SK-N-SH treated with all-trans-retinoic acid at 6 μM for 48 hours (cell line): ENCODE results near the gene GPBP1L1.

Experiments used
- ATAC-seq: fragments of 200-7000 bp; cut with Tn5 transposase; 3 replicates; pipeline ENCODE4 v1.9.1; 2020; ENCODE audit warnings: mild to moderate bottlenecking, moderate library complexity
- ARNTL ChIP-seq: fragments of 450-650 bp; formaldehyde crosslinking; IDR thresholded peaks from 2 replicates; pipeline ENCODE4 v1.5.0; 2020; ENCODE audit warnings: low read depth, mild to moderate bottlenecking, moderate library complexity, borderline replicate concordance
- BACH2 ChIP-seq: fragments of 250-450 bp; sonication (Bioruptor Pico); IDR thresholded peaks from 2 replicates; pipeline ENCODE4 v1.9.0; 2021; ENCODE audit warnings: mild to moderate bottlenecking, borderline replicate concordance
- CSDC2 ChIP-seq: fragments of 250-450 bp; sonication (Bioruptor Pico); IDR thresholded peaks from 2 replicates; pipeline ENCODE4 v1.5.0; 2020; ENCODE audit warnings: mild to moderate bottlenecking, moderate library complexity
- ESRRG ChIP-seq: fragments of 250-450 bp; sonication (Bioruptor Pico); IDR thresholded peaks from 2 replicates; pipeline ENCODE4 v1.6.1; 2021; ENCODE audit warnings: mild to moderate bottlenecking
- GLIS3 ChIP-seq: fragments of 250-450 bp; sonication (Bioruptor Pico); IDR thresholded peaks from 2 replicates; pipeline ENCODE4 v1.5.0; 2020; ENCODE audit warnings: mild to moderate bottlenecking, moderate library complexity
- ISL1 ChIP-seq: fragments of 250-450 bp; sonication (Bioruptor Pico); IDR thresholded peaks from 2 replicates; pipeline ENCODE4 v2.1.2; 2022; ENCODE audit warnings: mild to moderate bottlenecking, moderate library complexity
- OSR1 ChIP-seq: fragments of 250-450 bp; sonication (Bioruptor Pico); IDR thresholded peaks from 2 replicates; pipeline ENCODE4 v1.8.0; 2022; ENCODE audit warnings: moderate library complexity, mild to moderate bottlenecking, inconsistent platforms
- PPARA ChIP-seq: fragments of 250-450 bp; sonication (Bioruptor Pico); IDR thresholded peaks from 2 replicates; pipeline ENCODE4 v1.5.0; 2020; ENCODE audit warnings: mild to moderate bottlenecking, borderline replicate concordance
- SNAI2 ChIP-seq: fragments of 250-450 bp; sonication (Bioruptor Pico); IDR thresholded peaks from 2 replicates; pipeline ENCODE4 v1.5.0; 2020; ENCODE audit warnings: mild to moderate bottlenecking, moderate library complexity
- TCF4 ChIP-seq: fragments of 250-450 bp; sonication (Bioruptor Pico); IDR thresholded peaks from 2 replicates; pipeline ENCODE4 v1.8.0; 2021; ENCODE audit warnings: mild to moderate bottlenecking, moderate library complexity, borderline replicate concordance
- TOX ChIP-seq: fragments of 250-450 bp; sonication (Bioruptor Pico); IDR thresholded peaks from 2 replicates; pipeline ENCODE4 v1.8.0; 2021; ENCODE audit warnings: mild to moderate bottlenecking, moderate library complexity, borderline replicate concordance
- TSHZ2 ChIP-seq: fragments of 250-450 bp; sonication (Bioruptor Pico); IDR thresholded peaks from 2 replicates; pipeline ENCODE4 v1.5.0; 2020; ENCODE audit warnings: mild to moderate bottlenecking, moderate library complexity
- ZC3H10 ChIP-seq: fragments of 250-450 bp; sonication (Bioruptor Pico); IDR thresholded peaks from 2 replicates; pipeline ENCODE4 v1.5.1; 2021; ENCODE audit warnings: mild to moderate bottlenecking, moderate library complexity
- ZFP3 ChIP-seq: fragments of 250-450 bp; sonication (Bioruptor Pico); IDR thresholded peaks from 2 replicates; pipeline ENCODE4 v1.5.0; 2020; ENCODE audit warnings: mild to moderate bottlenecking, moderate library complexity
- ZNF565 ChIP-seq: fragments of 450-650 bp; formaldehyde crosslinking; conservative IDR thresholded peaks from 2 replicates; pipeline ENCODE4 v1.5.0; 2020; ENCODE audit warnings: low read depth, mild to moderate bottlenecking, moderate library complexity
- ZNF70 ChIP-seq: fragments of 450-650 bp; formaldehyde crosslinking; IDR thresholded peaks from 2 replicates; pipeline ENCODE4 v1.5.0; 2020; ENCODE audit warnings: mild to moderate bottlenecking, moderate library complexity
- ZNF8 ChIP-seq: fragments of 450-650 bp; formaldehyde crosslinking; IDR thresholded peaks from 2 replicates; pipeline ENCODE4 v1.5.0; 2020; ENCODE audit warnings: mild to moderate bottlenecking, moderate library complexity
- TF ChIP-seq, protein P1 (sequence below): fragments of 250-450 bp; sonication (Bioruptor Pico); IDR thresholded peaks from 2 replicates; pipeline ENCODE4 v1.5.1; 2020; ENCODE audit warnings: low read depth, mild to moderate bottlenecking, moderate library complexity
- TF ChIP-seq, protein P2 (sequence below): fragments of 250-450 bp; sonication (Bioruptor Pico); IDR thresholded peaks from 2 replicates; pipeline ENCODE4 v1.5.1; 2021; ENCODE audit warnings: mild to moderate bottlenecking, moderate library complexity
- TF ChIP-seq, protein P3 (sequence below): fragments of 250-450 bp; sonication (Bioruptor Pico); IDR thresholded peaks from 2 replicates; pipeline ENCODE4 v1.8.0; 2021; ENCODE audit warnings: low read depth, mild to moderate bottlenecking, moderate library complexity, borderline replicate concordance
- TF ChIP-seq, protein P4 (sequence below): fragments of 250-450 bp; sonication (Bioruptor Pico); IDR thresholded peaks from 2 replicates; pipeline ENCODE4 v1.8.0; 2020; ENCODE audit warnings: mild to moderate bottlenecking, moderate library complexity, borderline replicate concordance

The GPBP1L1 gene

DNA sequence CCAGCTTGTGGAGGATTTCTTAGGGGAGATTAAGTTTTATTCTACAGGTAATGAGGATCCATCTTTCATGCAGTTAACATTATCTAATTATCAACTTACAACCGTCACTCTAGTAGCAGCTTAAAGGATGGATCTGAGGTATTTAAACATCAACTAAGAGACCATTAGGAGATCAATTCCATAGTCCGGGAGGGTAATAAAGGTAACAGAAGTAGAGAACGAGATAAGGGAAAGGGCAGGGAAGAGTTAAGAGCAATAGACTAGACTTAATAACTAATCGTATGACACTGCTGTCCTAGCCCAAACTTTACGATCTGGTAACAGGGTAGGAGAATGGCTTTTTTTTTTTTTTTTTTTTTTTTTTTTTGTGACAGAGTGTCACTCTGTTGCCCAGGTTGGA, 43.0 kb downstream of the GPBP1L1 start:
- TF ChIP-seq, protein P1, sequence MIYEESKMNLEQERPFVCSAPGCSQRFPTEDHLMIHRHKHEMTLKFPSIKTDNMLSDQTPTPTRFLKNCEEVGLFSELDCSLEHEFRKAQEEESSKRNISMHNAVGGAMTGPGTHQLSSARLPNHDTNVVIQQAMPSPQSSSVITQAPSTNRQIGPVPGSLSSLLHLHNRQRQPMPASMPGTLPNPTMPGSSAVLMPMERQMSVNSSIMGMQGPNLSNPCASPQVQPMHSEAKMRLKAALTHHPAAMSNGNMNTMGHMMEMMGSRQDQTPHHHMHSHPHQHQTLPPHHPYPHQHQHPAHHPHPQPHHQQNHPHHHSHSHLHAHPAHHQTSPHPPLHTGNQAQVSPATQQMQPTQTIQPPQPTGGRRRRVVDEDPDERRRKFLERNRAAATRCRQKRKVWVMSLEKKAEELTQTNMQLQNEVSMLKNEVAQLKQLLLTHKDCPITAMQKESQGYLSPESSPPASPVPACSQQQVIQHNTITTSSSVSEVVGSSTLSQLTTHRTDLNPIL (CRISPR knock-in tag), result no peak
- no peak for TF ChIP-seq TOX (CRISPR knock-in tag)
- ATAC-seq, result no peak

- ATAC-seq, result no peak
- TF ChIP-seq SNAI2 (CRISPR knock-in tag) (no peak), ZNF8 (CRISPR knock-in tag) (no peak), ESRRG (no peak), ZC3H10 (CRISPR knock-in tag) (no peak), ARNTL (CRISPR knock-in tag) (no peak), ZNF70 (CRISPR knock-in tag) (no peak), ZFP3 (CRISPR knock-in tag) (no peak), GLIS3 (CRISPR knock-in tag) (no peak), ZNF565 (CRISPR knock-in tag) (no peak), ISL1 (CRISPR knock-in tag) (no peak)
- TF ChIP-seq, protein P1 (CRISPR knock-in tag), result no peak
- TF ChIP-seq, protein P2, sequence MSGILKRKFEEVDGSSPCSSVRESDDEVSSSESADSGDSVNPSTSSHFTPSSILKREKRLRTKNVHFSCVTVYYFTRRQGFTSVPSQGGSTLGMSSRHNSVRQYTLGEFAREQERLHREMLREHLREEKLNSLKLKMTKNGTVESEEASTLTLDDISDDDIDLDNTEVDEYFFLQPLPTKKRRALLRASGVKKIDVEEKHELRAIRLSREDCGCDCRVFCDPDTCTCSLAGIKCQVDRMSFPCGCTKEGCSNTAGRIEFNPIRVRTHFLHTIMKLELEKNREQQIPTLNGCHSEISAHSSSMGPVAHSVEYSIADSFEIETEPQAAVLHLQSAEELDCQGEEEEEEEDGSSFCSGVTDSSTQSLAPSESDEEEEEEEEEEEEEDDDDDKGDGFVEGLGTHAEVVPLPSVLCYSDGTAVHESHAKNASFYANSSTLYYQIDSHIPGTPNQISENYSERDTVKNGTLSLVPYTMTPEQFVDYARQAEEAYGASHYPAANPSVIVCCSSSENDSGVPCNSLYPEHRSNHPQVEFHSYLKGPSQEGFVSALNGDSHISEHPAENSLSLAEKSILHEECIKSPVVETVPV (CRISPR knock-in tag), result no peak
- TF ChIP-seq, protein P3, sequence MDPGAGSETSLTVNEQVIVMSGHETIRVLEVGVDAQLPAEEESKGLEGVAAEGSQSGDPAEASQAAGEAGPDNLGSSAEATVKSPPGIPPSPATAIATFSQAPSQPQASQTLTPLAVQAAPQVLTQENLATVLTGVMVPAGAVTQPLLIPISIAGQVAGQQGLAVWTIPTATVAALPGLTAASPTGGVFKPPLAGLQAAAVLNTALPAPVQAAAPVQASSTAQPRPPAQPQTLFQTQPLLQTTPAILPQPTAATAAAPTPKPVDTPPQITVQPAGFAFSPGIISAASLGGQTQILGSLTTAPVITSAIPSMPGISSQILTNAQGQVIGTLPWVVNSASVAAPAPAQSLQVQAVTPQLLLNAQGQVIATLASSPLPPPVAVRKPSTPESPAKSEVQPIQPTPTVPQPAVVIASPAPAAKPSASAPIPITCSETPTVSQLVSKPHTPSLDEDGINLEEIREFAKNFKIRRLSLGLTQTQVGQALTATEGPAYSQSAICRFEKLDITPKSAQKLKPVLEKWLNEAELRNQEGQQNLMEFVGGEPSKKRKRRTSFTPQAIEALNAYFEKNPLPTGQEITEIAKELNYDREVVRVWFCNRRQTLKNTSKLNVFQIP (CRISPR knock-in tag), result no peak
- TF ChIP-seq, all 23 proteins: peak for 0
Observed at GRCh38 chr1:45640293-45640692, 46.0 kb downstream of the GPBP1L1 start.

DNA sequence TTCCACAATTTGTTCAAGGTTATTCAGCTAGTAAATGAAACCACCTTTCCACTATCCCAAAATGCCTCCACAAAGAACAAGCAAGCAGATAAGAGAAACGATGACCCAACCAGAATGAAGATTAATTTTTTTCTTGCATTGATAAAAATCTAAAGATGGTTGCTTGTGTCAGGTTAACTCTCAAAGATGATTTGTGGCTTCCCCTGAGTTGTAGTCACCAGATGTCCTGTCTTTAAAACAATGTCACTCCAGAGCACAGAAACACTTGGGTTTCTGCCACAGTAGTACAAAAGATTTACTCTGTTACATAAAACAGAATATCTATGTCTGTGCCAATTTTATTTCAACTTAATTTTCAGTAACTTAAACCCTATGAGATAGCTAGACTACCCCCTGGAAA, 51.1 kb downstream of the GPBP1L1 start:
- ATAC-seq, result peak; percentile 59
- TF ChIP-seq ISL1 (CRISPR knock-in tag) (peak; percentile 62), ZC3H10 (CRISPR knock-in tag) (no peak), TCF4 (peak; percentile 50), CSDC2 (no peak), SNAI2 (CRISPR knock-in tag) (no peak), TSHZ2 (CRISPR knock-in tag) (0 out of 2 replicates have a peak, but pooled peaks have one; percentile 58), ESRRG (no peak), ZFP3 (CRISPR knock-in tag) (no peak), PPARA (CRISPR knock-in tag) (no peak), TOX (CRISPR knock-in tag) (no peak), BACH2 (CRISPR knock-in tag) (no peak), OSR1 (CRISPR knock-in tag) (no peak)
- TF ChIP-seq, protein P2 (CRISPR knock-in tag), result no peak
- TF ChIP-seq, protein P1 (CRISPR knock-in tag), result no peak
- TF ChIP-seq, protein P4, sequence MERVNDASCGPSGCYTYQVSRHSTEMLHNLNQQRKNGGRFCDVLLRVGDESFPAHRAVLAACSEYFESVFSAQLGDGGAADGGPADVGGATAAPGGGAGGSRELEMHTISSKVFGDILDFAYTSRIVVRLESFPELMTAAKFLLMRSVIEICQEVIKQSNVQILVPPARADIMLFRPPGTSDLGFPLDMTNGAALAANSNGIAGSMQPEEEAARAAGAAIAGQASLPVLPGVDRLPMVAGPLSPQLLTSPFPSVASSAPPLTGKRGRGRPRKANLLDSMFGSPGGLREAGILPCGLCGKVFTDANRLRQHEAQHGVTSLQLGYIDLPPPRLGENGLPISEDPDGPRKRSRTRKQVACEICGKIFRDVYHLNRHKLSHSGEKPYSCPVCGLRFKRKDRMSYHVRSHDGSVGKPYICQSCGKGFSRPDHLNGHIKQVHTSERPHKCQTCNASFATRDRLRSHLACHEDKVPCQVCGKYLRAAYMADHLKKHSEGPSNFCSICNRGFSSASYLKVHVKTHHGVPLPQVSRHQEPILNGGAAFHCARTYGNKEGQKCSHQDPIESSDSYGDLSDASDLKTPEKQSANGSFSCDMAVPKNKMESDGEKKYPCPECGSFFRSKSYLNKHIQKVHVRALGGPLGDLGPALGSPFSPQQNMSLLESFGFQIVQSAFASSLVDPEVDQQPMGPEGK, result no peak
- TF ChIP-seq, protein P3 (CRISPR knock-in tag), result no peak
